GM19395 (cell line): ENCODE data around the gene MBP.
"Not testable (repeated sequence)": the region's sequence is repeated elsewhere in the genome, so short reads cannot be mapped to it uniquely, and the experiment has no call there.

Experiments
- ATAC-seq: cut with Tn5 transposase; IDR thresholded peaks from one replicate; pipeline ENCODE4 v1.9.1; 2021; ENCODE audit warnings: mild to moderate bottlenecking, moderate library complexity; ENCODE audit not compliant: unreplicated experiment

The MBP gene

DNA sequence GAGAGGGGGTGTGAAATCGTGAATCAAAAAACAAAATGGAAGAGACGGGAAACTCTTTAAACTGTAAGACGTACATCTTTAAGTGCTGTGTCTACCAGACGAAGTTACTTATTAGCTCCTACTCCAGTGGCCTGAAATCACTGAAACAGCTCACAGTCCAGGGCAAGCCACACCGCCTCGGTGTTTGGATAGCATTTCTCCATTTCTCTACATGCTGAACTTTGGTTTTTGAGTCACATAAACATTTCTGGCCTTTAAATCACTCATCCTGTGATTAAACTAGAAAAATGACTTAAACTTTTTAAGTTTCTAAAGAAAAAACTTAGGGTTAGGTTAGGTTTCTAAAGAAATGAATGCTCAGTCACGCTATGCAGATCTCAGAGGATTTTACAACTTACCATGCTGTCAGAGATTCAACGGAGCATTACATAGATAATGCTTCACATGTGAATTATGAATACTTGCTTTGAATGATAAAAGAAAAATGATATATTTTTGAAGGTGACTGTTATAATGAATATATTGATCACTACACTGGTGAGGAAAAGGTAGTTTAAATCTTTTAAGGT lies 138.4 kb downstream of the MBP start:
- ATAC-seq = no peak

DNA sequence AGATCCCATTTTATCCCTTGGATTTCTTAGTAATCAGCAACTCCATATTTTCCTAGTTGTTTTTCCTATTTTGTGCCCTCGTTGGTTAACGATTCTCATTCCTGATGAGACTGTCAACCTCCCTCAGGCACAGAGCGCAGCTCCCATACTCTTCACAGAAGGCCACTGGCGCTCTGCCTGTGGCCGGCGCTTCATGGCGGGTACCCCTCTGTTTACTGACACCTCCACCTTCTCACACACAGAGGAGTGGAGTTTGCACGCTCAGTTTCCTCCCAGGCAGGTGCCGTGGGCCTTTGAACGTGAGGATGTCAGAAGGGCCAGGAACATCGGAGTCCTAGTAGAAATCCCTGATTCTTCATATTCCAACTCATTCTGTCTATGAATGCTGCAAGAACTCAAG lies 139.0 kb downstream of the MBP start:
- ATAC-seq = no peak

DNA sequence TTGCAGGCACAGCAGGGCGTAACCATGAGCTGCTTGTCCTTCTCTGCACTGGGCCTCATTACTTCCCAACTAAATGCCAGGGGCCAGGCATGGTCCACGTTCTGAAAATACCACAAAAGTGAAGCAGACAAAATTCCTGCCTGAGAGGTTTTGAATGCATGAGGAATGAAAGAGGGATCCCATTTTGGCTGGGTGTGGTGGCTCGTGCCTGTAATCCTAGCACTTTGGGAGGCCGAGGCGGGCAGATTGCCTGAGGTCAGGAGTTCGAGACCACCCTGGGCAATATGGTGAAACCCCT lies 139.5 kb downstream of the MBP start:
- ATAC-seq = no peak

DNA sequence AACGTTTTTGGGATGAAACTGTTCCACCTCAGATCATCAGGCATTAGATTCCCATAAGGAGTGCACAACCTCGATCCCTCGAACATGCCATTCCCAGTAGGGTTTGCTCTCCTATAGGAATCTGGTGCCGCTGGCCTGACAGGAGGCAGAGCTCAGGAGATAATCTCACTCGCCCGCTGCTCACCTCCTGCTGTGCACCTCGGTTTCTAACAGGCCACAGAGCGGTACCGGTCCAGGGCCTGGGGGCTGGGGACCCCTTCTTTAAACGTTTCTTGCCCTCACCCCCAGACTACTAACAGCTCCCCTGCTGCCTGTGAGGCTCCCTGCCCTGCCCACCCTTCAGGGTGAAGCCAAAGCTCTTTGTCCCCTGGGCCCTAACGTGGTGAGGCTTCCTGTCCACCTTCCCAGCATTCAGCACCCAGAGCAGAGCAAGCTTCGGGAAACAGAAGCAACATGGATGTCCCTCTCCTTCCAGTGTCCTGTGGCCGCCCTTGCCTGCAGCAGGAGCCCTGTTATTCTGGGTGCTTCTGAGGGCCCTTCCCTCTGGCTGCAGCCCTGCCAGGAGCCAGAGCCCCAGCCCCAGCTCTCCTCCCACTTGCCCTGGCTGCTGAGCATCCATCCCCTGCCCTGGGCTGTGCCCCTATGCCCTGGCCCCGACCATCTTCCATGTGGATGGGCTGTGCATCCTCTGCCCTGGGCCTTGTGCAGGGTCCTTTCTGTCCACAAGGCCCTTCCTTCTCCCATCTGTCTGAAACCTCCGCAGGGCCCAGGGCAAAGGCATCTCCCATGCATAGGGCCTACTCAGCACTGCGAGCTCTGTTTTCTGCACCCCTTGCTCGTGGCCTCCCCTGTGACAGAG lies 140.1 kb downstream of the MBP start:
- ATAC-seq = no peak

DNA sequence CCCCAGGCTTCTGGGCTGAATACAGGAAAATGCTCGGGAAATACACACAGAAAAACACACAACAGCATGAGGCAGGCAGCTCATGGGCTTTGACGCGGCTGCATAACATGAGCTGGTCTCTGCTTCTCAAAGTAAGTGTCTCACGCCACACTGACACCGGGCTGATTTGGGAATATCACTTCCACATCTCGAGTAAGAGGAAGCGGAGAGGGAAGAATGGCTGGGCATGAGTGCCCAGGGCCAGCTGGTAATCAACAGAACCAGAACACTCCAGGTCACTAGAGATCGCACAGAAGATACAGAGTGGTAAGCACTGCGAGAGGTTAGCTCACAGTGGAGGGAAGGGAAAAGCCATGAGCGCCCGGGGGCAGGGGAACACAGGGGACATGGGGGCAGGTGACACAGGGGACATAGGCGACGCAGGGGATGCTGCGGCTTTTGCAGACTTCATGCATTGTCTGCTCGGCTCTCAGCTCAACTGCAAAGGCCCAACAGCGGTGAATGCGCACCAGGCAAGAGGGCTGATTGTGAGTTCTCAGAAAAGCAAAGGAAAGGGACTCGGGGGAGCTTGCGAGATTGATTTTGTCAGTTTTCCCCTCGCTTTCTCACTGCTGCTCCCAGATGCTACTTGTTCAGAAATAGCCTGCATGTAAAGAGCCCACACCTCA lies 141.4 kb downstream of the MBP start:
- ATAC-seq = no peak

DNA sequence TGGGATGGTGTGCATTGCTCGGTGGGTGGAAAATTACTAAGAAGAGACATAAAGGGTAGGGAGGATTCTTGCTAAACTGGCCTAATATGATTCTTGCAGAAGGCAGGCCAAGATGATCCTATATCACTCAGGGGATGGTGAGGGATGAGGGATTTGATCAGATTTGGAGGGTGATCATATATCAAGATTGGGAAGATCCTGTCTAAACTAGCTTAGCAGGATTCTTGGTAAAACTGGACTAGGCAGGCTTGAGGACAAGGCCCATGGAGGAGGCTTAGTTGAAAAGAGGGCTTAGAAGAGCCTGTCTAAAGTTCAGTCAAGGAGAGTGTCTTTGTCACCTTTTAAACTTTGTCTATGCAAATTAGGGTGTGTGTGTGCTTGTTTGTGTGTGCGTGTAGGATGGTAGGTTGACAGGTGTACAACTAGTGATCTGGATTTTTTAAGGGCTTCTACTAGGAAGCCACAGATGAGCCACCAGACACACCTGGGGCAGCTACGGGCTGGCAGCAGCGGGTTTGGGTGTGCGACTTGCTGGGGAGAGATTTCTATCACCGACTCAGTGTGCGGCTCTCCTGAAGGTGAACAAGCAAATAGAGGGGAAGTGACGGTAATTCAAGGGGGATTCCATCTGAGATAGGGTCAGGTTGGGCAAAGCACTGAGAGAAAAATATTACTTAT lies 142.1 kb downstream of the MBP start:
- ATAC-seq = not testable (repeated sequence)

DNA sequence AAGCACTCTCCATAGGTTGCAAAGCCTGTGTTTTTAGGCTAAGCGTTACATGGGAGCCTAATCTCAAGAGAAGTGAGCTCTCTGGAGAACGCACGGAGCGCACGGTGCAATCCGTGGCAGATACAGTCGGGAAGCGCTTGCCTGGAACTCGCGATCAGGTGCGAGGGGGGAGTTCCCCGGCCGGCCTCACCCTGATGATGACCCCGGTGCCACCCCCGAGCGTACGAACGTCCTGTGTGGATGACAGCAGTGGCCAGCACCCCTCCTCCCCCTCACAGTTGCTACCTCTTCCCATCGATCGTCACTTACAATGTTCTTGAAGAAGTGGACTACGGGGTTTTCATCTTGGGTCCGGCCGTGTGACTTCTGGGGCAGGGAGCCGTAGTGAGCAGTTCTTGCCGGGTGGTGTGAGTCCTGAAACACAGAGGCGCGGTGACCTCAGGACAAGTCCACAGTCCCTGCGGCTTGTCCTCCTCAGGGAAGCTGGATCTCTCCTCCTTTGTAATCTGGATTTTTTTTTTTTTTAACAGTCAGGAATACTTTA lies 142.9 kb downstream of the MBP start:
- ATAC-seq = no peak

DNA sequence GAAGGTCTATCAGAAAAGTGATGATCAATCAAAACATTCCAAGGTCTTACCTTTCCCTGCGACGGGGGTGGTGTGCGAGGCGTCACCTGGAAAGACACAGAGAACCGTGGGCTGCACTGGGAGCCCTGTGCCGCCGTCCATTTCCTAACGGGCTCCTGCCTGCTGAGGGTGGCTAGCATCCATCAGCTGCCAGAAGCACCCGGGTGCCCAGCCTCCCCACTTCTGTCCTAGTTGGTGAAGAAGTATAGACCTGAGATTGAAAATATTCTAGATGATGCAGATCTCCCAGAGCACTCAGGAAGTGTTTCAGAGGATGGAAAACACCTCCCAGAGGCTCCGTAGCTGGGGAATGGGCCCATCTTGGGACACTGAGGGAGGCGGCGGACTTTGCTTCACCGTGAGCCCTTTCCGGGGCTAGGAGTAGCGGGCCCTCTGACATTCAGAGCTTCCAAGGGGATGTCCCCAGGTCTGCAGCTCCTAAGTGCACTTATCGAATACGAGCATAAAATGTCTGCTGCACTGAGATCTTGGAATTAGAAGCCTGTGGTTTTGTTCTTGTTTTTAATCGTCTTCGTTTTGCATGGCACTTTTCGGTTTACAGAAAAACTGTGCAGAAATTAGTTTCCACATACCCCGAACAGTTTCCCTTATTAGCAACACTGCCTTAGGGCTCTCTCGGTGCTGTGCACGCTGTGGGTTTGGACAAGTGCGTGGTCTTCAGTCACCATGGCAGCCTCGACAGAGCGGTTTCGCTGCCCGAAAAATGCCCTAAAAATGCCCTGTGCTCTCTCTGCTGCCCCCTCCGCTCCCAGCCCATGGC lies 143.5 kb downstream of the MBP start:
- ATAC-seq = no peak

DNA sequence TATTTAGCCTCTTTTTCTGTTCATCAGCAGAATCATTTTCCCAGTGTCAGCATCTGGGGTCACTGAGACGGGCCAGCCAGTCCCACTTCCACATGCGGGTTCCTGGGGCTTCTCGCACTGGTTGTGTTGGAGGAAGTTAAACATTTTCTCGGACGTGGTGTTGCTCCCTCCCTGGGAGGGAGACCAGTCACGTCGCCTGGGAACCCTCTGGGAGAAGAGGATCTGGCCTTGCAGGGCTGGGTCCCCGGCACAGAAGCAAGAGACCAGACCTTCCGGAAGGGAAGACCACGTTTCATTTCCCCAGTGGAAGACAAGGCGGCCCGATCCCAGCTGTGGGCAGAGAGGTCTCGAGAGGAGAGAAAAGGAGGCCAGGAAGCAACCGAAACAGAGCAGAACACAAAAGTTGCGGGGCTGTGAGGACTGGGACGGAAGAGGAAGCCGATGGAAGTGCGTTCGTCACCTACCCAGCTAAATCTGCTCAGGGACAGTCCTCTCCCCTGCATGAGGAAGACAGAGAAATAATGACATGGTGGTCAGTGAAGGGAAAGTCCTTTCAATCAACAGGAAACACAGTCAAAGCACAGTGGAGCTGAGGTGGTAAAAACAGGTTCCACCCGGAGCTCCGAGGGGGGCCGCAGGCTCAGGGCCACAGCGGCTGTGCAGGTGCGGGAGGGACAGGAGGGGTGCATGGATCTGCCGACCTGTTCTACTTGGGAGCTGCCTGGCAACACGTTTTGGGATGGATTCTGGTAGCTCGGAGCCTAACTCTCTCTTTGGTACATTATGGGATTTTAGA lies 144.4 kb downstream of the MBP start:
- no peak for ATAC-seq

DNA sequence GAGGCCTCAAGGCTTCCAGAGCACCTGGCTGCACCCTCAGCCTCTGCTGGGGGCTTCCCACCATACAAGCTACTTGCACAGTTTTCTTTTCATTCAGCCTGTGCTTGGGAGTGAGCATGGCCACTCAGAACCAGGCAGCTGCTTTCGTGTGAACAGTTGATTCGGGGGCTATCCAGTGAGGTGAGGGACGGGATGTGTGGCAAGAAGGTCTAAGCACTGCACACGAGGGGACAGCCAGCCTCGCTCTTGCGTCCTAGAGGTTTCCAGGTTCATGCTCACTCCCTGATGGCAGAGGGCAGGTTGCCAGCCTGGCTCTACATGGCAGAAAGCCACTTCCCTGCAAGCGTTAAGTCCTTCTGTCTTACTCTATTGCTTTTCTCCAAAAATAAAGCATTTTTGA lies 146.2 kb downstream of the MBP start:
- no peak for ATAC-seq

DNA sequence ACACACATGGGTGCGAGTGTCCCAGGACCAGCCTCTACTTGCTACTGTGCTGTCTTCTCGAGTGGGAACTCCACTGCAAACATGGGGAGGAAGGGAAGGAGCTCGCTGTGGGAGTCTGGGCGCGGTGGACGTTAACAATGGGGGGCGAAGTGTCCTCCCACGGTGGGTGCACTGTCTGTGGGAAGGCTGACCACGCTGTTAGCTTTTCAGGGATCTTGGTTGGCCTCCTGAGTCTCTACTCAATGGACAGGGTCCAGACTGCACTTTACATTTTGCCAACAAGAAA lies 146.7 kb downstream of the MBP start:
- no peak for ATAC-seq

DNA sequence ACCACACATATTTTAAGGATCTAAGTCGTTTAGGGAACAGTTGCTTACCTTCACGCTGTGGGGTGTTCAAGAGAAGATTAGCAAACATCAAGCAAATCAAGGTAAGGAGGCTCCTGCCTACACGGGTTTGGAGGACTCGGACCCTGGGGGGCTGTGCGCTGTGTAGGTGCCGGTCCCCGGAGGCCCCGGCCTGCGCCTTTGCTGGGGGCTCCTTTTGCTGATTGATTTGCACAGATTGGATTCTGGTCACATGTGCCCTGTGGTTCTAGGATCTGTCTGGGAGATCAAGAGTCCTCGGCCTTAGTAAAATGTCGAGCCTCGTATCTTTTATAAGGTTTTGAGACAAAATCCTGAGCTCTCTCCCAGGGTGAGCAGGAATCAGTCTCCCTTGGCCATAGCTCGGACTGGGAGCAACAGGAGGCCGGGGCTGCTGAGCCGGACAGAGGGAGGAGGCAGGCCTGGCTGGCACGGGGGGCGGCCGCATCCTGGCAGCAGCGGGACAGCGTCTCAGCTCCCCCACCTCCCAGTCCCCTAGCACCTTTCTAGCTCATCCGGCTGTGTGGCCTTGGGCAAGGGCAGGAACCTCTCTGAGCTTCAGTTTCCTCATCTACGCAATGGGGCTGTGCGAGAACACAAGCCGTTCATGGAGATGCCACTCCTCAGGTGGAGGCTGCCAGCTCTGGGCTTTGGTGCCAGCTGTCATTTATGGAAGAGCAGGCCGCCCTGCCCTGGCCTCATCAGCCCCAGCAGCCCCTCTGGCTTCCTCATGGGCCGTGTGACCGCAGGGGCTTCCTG lies 147.2 kb downstream of the MBP start:
- no peak for ATAC-seq

DNA sequence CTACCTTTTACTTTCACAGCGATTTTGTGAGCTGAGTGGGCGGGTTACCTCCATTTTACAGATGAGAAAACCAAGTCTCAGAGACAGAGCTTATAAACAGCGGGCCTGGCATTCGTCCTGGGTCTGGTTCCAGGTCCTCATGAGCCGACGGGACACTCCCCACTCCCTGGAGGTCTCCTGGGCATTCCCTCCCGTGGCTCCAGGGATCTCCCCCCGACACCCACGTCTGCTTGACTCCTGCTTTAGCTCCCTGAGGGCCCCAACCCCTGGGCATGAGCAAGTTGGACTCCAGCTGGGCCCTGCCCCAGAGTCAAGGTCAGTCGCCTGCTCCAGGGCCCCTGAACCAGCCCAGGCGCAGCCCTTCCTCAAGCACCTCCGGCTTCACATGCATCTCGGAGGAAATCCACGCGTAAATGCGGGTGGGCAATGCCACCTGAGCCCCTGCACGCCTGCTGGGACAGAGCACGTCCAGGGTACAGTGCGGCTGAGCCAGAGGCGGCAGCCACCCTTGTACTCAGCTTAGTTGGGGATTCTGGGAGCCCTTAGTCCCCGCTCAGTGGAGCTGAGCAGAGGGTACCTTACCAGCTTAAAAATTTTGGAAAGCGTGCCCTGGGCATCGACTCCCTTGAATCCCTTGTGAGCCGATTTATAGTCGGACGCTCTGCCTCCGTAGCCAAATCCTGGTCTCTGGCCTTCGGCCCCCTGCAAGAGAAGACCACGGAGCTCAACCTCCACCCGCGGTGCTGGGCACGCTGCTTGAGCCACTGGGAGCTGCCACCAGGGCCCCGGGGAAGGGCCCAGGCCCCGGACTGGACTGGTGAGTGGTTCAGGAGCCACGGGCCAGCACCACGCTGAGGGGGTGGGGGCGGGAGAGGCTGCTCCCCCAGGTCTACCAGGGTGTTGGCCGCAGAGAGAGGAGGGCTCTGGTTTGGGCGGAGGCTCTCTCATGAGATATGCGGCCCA lies 148.1 kb downstream of the MBP start:
- no peak for ATAC-seq

DNA sequence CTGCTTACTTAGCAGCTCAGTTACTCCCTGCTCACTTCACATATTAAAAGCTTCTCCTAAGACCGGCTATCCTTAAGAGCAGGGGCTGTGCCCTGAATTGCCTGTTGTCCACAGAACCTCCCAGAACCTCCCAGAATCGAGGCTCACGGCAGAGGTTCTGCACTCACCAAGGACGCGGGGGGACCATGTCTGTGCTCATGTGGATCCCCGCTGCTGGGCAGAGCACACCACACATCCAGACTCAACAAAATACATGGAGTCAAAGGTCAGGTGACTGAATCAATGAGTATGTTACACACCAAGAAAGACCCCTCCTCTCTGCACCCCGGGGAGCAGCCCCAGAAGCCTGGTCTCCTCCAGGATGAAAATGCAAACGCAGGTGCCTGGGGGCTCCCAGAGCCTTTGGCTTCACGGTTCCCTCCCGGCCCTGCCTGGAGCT lies 149.0 kb downstream of the MBP start:
- ATAC-seq = peak; percentile 4

DNA sequence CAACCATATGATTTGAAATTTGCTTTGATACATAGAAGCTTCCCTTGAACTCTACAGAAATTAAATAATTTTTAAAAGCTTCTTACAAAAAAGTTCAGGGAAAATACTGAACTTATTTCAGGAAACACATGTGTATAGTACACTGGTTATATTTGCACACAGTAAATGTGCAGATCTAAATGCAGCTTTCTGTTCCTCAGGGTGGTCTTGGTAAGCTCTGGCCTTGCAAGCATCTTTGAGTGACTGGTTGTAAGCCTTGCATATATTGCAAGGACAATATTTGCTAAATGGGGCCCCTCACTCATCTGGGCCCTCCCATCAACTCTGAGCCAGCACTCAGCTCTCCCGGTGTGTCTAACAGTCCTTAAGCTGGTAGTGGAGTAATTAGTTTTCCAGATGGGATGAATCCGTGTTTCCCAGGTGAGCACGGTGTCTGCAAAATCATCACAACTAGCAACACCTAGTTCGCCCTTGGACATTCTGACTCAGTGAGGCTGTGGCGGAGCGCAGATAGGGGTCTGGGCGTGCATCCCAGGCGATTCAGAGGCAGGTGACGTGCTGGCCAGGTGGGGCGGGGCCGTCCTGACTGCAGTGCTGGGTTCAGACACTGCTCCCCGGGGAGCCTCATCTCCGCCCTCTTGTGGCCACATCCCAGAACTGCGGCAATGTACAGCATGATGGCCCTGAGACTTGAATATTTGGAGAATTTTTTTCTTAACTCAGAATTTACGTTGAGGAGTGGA lies 149.6 kb downstream of the MBP start:
- ATAC-seq = peak; percentile 82

DNA sequence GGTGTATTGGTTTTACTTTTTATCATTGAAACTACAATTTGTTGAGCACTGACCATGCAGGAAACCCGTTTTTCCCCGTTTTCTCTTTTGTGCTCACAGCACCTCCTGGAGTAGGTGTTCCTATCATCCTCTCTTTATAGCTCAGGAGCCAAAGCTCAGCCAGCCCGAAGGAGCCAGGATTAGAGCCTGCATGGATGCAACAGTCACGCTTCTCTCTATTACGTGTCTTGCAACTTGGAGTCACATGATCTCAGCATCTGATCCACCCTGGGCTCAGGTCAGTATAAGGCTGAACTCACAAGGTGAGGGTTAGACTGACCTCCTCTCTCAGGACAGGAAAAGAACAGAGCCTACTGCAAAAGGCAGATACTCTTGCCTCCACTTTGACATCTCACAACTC lies 150.5 kb downstream of the MBP start:
- no peak for ATAC-seq

DNA sequence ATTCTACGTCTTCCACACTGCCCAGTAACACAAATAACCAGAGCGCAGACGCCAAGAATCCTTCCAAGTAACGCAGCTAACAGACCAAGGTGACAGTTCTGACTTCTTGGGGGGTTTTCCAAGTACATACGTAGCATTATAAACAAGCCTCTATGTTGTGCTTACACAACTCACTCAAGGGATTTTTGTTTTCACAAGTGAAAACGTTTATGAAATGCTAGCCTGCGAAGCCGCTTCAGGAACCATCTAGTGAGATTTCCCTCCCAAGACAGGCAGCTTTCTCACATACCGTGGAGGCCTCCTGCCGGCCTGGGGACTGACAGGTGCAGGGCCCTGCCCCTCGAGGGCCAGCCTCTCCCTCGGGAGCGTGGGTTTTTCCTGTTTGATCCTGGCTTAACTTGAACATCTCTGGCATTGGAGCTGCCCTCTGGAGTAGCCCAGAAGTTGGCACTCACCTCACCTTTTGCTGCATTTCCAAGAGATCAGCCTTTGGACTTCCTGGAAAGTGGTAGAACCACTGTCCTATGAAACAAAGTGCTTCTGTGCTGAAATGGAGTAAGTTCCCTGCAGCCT lies 151.1 kb downstream of the MBP start:
- peak; percentile 53 for ATAC-seq
